Stimulated activated CD4-positive, alpha-beta T cell treated with anti-CD3 and anti-CD28 coated beads, Interleukin-12 subunit alpha, Interleukin-12 subunit beta, amount 100 ng/mL, for 4 hours (primary cell): ENCODE results near the gene ABLIM1.

ENCODE experiments used
- DNase-seq: peaks from one replicate; pipeline ENCODE4 v3.0.0-alpha.2; 2020

The ABLIM1 gene

DNA sequence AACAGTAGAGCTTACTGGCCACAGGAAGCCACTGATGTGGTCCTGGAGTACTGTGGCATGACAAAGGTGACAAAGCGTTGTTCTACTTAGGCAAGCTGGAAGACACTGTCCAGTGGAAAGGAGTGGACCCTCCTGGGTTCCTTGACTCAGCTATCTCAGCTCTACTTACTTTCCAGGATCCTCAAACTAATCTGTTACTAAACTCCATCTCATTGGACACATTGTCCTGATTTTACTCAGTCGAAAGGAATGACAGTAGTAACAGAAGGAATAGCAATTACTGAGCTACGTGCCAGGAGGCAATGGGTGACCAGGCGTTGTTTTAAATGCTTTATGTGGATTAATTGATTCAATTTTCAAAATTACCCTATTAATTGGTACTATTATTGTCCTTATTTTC lies 41.6 kb downstream of the ABLIM1 start:
- DNase-seq: no peak

DNA sequence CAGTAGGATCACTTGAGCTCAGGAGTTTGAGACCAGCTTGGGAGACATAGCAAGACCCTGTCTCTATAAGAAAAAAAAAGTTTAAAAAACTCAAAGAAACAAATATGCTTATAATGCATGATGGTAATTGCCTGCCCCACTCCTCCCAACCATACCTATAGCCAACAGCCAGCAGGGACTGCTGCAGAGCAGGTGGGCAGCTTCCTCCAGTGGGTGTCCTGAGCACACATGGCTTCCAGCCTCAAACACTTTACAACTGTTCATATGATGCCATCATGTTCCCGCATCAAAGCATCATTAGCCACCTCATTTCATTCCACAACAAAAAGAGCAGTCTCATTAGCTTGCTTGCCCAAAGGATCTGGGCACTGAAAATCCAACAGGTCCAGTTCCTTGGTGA lies 42.0 kb downstream of the ABLIM1 start:
- no peak for DNase-seq

DNA sequence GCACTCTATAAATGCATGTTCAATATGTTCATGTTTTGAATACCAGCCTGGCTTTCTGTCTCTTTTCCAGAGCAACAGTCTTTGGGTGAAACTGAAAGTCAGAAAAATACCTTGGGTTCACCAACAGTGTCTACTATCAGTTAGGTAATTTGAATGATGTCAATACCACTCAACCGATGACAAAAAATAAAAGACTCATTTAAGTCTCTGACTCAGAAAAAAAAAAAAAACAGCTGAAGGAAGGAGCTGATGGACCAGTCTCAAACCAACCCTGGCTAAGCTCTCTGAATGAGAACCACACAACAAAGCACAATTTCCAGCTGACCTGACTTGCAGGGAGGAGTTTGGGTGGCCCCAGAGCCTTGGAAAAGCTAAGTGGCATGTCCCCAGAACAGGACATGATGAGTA lies 42.5 kb downstream of the ABLIM1 start:
- DNase-seq: no peak

DNA sequence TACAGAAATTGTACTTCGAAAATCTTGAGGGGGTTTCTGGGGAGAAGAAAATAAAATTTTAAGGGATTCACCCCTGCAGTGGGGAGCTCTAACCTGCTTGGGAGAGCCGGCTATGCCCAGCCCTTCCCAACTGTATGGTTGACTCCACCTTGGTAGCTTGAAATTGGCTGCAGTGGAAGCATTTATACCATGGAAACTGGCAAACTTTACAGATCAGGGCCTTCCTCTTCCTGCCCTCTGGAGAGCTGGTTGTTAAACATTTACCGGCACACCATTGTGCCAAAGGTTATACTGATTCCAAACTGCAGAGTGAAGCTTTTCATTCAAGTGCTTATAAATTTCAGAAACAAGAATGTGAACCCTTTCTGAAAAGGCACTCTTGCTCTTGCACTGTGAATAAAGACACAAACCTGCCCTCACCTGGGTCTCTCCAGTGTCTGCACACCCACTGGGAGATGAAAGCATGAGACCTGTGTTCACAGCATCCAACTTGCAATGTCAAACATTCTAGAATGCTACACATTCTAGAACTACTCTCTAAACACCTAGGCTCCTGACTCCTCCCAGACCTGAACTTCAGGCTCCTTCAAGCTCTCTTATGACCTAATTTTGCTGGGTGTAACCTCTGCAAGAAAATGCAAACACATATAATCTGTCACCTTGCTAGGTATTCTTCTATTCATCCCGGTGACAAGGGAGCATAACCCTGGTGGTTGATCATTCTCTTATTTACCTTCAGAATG lies 44.7 kb downstream of the ABLIM1 start:
- DNase-seq: no peak

DNA sequence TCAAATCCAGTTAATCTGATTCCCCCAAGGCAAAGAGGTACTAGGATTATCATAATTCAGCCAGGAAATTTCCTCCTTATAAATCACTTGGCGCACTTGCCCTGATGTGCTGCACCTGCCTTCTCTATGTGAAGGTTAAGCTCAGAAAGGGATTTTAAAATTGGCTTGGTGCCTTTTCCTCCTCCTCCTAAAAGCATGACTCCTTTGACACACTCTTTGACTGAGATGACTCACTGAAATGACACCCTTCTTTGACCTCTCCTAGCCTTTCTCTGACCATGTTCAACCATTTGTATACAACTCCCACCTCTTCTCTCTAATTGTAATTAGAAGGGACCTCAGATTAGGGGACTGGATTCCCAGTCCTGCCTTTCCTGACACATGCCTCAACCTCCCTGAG lies 46.5 kb downstream of the ABLIM1 start:
- DNase-seq: no peak

DNA sequence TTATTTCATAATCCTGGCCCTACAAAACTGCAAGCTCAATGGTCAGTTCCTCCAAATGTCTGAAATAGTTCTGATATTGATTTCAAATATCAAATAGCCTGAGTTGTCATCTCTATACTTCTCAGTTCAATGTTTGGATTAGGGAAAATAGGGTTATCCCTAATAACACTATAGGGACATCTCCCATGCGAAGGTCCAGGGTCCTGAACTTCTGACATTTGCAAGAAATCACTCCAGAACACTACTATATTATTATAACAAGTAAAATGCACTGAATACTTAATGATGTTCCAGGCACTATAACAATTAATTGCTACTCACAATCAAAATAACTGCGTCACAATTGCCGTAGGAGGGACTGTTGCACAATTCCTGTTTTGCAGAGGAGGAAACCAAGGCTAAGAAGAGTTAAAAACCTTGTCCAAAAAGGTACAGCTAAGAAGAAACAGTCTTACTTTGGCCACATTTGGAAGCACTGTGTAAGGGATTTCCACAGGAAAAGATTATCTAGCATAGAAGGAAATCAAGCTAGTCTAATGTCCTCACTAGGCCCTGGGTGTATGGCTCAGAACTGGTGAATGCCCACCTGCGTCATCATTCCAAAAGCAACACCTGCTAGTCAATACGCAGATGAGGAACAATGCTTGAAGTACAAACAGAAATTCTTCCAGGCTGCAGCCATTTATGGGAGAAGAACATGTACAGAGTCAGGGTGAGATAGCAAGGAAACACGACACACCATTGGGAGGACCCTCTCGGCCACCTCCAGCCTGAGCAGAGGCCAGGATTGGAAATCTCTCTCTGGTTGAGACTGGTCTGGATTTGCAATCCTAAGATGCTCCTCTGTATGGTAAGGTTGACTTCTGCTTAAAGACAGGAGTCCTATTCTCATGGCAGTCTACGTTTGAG lies 48.3 kb downstream of the ABLIM1 start:
- DNase-seq: no peak

DNA sequence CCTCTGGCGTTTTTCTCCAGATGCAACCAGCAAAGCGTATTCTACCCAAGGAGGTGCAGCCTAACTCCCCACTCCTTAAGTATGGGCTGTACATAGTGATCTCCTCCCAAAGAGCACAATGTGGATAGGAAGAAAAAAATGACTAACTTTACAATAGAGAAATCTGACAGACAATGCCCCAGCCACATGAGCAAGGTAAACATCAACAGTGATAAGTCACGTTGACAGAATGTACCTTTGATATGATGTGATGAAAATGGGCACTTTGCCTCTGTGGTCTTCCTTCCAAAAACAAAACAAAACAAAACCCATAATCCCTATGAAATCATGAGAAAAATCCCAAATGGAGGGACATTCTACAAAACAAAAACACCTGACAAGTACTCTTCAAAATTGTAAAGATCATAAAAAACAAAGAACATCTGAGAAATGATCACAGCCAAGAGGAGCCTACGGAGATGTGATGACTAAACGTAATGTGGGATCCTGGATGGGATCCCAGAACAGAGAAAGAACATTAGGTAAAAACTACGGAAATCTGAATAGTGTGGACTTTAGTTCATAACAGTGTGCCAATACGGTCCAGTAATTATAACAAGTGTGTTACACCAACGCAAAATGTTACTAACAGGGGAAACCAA lies 50.6 kb downstream of the ABLIM1 start:
- no peak for DNase-seq

DNA sequence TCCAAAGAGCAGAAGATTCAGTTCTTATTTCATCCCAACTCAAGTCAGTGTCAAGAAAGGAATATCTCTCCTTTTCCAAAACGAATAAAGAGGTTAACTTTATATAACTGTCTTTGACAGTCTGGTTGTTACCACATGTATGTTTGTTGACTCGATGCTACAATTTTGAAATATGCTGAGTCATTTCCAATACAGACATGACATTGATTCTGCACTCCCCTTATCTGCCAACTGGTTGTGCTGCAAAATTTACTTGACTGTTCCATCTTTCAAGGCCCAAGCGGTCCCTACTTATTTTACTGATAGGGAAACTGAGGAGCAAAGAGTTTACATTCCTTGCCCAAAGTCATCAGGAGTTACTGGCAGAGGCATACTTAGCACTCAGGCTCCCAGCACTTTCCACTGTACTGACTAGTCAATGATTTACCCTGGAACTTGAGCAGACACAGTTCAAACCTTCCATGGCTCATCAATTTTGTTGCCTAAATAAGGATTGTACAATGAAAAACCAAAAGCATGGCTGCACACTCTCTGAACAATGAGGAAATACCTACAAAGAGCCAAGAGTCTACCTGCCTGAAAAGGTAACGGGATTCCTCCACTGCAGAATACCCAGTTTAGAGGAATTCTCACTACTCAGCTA lies 52.8 kb downstream of the ABLIM1 start:
- no peak for DNase-seq

DNA sequence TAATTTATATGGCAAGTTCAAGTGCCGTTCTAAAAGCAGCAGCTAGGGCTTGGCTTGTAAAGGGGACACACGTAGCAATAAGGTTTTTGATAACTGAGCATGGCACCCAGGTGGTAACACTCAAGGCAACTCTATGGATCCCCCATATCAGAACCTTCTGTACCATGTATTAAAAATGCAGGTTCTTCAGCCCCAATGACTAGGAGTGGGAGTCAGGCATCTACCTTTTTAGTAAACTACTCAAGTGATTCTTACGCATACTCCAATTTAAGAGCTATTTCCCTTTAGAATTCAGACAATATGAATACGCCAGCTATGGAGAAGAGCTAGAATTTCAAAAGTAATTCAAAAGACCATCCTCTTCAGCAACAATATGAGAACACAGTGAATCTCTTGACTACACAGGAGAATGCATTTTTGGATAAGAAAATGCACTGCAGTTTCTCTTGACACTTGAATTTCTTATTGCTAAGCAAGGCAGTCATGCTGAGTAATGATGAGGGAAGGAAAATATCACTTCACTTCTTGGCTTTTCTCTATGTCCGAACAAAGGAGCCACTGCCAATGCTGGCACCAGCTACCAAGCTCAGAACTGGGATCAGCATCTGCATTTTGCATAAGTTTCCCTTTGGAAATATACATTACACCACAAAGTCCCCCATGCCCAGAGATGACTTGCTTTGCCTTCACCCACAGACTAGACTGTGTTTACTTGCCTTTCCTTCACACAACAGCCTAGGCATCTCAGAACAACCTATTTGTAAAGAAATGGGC lies 53.5 kb downstream of the ABLIM1 start:
- DNase-seq: no peak

DNA sequence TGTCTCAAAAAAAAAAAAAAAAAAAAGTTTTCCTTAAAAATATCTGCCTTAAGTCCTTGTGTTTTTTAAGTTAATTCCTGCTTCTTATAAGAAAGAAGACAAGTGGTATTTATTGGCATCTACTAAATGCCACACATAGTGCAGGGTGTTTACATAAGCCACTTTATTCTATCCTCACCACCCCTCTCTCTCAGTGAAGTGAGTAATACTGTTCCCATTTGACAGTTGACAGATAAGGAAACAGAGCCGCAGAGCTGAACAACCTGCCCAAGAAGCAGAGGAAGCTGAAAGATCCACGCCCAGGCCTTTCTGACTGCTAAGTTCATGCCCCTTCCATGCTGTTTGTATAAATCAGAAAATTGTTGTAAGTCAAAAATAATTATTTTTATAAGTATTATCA lies 54.1 kb downstream of the ABLIM1 start:
- no peak for DNase-seq

DNA sequence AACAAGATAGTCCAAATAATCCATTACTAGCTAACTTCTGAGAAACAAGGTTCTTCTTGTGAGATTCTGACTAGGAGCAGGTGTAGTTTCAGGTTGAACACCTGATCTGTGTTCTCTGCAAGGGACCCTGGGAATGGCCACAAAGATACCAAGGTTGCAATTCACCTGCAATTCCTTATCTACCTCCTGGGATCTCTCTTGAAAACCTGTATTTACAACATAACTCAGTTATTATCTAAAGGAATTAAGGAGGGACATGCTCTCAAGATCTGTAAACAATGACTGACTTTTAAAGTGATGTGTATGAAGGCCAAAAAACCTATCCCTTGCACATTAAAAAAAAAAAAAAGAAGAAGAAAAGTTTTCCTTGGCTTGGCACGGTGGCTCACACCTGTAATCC lies 54.8 kb downstream of the ABLIM1 start:
- no peak for DNase-seq

DNA sequence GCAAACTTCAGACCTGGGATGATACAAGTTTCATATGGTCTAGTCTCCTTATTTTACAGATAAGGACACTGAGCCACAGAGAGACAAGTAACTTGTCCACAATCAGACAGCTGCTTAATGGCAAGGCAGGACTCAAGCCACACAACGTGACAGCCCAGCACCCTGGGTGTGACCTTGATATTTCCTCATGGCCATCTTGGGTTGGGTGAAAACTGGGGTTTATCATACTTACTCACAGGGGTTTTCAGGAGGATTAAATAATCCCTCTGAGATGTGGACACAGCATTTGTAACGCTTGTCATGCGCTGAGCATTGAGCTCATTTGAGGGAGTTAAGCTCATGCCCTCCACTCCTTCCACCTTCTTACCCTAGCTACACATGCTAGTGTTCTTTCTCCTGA lies 58.0 kb downstream of the ABLIM1 start:
- DNase-seq: no peak

DNA sequence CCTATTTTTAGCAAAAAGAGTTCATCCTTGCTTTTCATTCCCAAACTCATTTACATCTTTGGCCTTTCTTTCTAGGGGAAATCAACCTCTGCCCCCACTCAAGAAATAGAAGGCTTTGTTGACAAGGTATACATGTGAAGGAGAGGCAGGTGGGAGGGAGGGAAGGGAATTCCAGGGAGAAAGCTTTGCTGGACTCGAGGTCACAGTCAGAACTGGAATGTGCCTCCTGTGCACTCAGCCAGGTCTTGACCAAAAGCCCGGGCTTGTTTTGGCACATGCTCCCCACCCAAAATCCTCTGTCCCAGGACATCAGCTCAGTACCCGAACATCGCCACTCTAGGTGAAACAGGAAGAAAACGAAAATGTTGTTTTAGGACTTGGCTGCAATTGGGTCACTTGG lies 61.3 kb downstream of the ABLIM1 start:
- DNase-seq: no peak

DNA sequence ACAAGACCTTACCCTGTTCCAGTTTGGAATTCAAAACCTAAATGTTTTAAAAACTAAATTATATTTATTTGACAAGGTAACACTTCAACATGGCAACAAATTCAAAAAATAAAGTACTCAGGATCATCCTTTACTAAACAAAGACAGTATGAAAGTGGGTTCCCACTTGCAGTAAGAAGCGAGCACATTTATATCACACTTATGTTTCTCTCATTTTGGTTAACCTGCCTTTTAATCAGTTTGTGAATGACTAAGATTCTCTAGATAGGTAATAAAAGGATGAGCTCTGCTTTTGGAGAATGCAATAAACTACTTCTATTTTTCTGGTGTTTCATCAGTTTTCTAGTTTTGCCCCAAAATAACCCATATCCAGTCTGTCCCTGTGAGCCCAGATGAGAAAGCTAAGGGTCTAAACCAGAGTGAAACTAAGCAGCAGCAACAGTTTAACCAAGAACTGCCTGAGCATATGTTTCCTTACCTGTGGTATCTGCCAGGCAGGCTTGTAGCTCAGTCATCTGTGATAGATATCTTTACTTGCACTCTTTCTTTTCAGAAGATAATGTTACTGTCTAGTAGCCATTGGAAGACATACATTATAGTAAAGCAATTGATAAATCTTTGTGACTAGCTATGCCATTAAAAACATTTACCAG lies 64.1 kb downstream of the ABLIM1 start:
- no peak for DNase-seq

DNA sequence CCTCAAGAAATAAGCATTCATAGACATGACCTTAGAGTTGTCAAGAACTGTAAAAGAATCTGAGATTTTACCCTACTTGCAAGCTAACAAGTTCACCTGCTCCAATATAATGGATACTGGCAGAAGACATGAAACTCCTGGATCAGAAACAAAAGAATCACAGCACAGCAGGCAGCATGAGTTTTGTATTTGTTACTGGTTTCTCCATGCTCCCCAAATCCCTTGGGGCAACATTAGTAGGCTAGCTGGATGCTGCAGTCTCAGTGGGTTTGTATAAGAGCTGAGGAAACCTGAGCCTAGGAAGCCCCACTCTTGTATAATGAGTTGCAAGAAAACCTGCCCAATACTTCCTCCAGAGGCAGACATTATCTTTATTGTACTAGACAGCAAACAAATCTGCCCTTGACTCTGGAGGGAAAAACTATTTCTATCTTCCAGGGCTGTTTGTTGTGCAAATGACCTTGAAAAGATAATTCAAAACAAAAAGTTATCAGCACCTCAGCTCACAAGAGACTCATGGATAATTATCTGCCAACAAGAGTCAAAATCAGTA lies 64.8 kb downstream of the ABLIM1 start:
- no peak for DNase-seq

DNA sequence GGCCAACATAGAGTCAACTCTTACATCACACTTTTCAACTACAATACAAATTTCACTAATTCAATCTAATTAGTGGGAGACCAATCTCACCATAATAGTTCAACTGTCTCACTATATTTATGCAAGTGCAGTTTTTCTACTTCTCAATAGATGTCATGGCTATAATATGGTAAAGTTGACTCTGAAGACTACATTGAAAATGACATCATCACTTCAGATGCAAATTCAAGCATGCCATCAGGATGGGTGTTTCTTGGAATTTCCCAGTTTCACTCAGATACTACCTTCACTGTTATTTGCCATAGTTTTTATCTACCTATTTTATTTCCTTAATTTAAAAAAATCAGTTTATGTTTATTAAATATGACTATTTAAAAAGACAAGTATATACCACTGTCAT lies 67.1 kb downstream of the ABLIM1 start:
- no peak for DNase-seq

DNA sequence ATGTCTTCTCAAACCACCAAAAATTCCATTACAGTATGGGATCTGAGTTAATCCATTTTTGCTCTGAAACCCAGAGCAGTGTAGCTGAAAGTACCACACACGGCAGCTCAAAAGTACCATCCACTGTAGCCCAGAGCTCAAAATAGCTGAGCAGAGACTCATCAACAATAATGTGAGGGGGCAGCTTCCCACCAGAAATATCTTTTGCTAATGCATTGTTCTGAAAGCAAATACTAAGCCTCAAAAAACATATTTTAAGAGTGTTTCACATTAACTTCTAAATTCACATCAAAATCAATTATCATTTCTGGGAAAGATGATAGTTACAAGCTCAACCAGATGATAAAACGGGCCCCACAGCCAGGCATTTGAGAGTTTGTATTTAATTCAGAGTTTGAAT lies 73.7 kb downstream of the ABLIM1 start:
- DNase-seq: no peak

DNA sequence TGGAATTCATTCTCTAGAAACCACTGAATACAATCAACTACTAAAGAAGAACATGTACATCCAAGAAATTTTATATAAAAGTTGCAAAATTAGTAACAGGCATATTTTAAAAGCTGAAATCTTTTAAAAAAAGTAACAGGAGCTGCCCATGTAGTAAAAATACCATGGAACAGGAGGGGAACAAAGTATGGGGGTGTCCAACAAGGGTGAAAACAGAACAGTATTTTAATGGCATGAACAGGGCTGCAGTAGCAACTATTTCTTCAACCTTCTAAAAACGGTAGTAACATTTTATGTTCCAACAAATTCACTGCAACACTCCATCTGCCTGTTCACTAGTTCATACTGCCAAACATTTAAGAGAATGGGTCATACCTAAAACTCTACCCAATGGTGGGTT lies 77.0 kb downstream of the ABLIM1 start:
- DNase-seq: no peak

DNA sequence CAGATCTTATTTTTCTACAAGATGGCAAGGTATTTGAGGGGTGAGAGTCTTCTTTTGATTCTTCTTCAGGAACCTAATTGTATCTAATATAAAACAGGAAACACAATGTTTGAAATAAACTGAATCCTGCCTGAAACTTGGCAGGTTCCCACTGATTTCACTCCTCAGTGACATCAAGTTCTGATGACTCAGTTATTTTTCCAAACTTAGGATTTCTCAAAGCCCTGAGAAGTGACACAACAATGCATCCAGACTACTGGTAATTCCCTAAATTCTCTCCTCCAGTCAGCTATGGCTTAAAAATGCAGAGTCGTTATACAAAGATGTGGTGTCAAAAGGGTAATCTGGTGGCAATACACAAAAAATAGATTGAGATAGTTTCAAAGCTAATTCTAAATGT lies 80.9 kb downstream of the ABLIM1 start:
- DNase-seq: no peak

DNA sequence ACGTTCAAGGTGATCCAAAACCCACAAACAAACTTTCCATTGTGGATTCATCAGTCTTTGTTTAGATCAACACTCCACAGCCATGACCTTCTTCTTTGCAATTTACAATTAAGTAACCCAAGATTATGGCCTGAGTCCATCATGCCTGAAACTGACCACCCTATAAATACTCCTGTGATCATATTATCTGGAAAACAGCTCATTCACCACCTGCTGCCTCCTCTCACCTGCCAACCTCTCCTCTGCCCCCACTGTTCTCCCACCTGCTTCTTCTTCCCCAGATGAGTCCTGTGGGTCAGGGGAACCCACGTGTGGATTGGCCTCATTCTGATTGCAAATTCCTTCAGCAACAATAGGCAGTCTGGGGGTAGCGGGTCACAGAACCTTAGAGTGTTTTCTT lies 81.4 kb downstream of the ABLIM1 start:
- DNase-seq: no peak

DNA sequence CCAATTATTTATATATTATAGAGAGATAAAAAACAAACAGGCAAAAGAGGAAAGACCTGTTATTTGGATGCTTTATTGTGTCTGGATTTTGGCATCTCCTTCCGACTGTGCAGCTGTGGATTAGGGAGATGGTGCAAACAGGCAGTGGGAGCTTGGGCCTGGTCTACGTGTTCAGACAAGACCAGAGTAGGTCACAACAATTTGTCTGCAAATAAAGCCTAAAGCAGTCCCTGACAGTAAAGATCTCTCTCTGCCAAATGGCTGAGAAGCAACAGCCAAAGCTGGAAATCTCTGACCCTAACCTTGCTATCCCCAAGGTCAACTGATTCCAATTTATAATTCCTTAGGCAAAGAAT lies 82.0 kb downstream of the ABLIM1 start:
- no peak for DNase-seq
